GM19351 (cell line): Measurements from ENCODE around the gene OIP5.
A peak's percentile ranks its signal among the peaks of the same experiment; 100 is the strongest.
"Not testable (repeated sequence)": the region's sequence is repeated elsewhere in the genome, so short reads cannot be mapped to it uniquely, and the experiment has no call there.

ENCODE experiments used
- ATAC-seq: cut with Tn5 transposase; IDR thresholded peaks from one replicate; pipeline ENCODE4 v1.9.1; 2021; ENCODE audit warnings: mild to moderate bottlenecking, moderate library complexity; ENCODE audit not compliant: unreplicated experiment

The OIP5 gene

GRCh38 chr15:41304149-41304770, 28.1 kb downstream of the OIP5 start:
- ATAC-seq: no peak

GRCh38 chr15:41301587-41301986, 30.8 kb downstream of the OIP5 start:
- ATAC-seq: no peak

GRCh38 chr15:41301139-41301538, 31.3 kb downstream of the OIP5 start:
- not testable (repeated sequence) for ATAC-seq

GRCh38 chr15:41292521-41292920, 39.9 kb downstream of the OIP5 start:
- no peak for ATAC-seq

GRCh38 chr15:41291065-41291631, 41.2 kb downstream of the OIP5 start:
- ATAC-seq: peak; percentile 66

- ATAC-seq: no peak
These were observed 42.4 kb downstream of the OIP5 start for GRCh38 chr15:41289953-41290352.

- ATAC-seq: no peak
These were observed 43.9 kb downstream of the OIP5 start for GRCh38 chr15:41288464-41288863.

- ATAC-seq: no peak
These were observed 45.6 kb downstream of the OIP5 start for GRCh38 chr15:41286665-41287333.

- no peak for ATAC-seq
These were observed 47.1 kb downstream of the OIP5 start for GRCh38 chr15:41285285-41285684.

- ATAC-seq: no peak
These were observed 47.8 kb downstream of the OIP5 start for GRCh38 chr15:41284427-41285177.

- peak; percentile 96 for ATAC-seq
These were observed 48.6 kb downstream of the OIP5 start for GRCh38 chr15:41283653-41284426.

- not testable (repeated sequence) for ATAC-seq
These were observed 49.3 kb downstream of the OIP5 start for GRCh38 chr15:41282980-41283652.

GRCh38 chr15:41282436-41282835, 50.0 kb downstream of the OIP5 start:
- ATAC-seq: not testable (repeated sequence)

- ATAC-seq: no peak
These were observed 51.2 kb downstream of the OIP5 start for GRCh38 chr15:41281236-41281635.

GRCh38 chr15:41279535-41280283, 52.7 kb downstream of the OIP5 start:
- ATAC-seq: no peak

GRCh38 chr15:41278319-41278718, 54.1 kb downstream of the OIP5 start:
- ATAC-seq: no peak

- ATAC-seq: no peak
These were observed 55.6 kb downstream of the OIP5 start for GRCh38 chr15:41276831-41277230.

GRCh38 chr15:41269887-41270286, 62.5 kb downstream of the OIP5 start:
- ATAC-seq: no peak

GRCh38 chr15:41263891-41264351, 68.5 kb downstream of the OIP5 start:
- no peak for ATAC-seq
